Stimulated activated memory B cell treated with anti-CD40 and anti-IgM and Interleukin-4, amounts not matched to agents 10 μg/mL and 1 μg/mL and 100 μg/mL, for 72 hours (primary cell): Measurements from ENCODE around the gene CDC45.
"Not testable (repeated sequence)": the region's sequence is repeated elsewhere in the genome, so short reads cannot be mapped to it uniquely, and the experiment has no call there.

Source experiments
- ATAC-seq: fragments of 150-1000 bp; cut with Tn5 transposase; 2 replicates; pipeline ENCODE4 v1.10.0; 2021
- H3K27ac Mint-ChIP-seq: one replicate; pipeline ENCODE4 v1.8.0; 2022; ENCODE audit warnings: mild to moderate bottlenecking, mixed read lengths
- H3K27me3 Mint-ChIP-seq: one replicate; pipeline ENCODE4 v1.8.0; 2022; ENCODE audit warnings: mixed read lengths
- H3K36me3 Mint-ChIP-seq: one replicate; pipeline ENCODE4 v1.8.0; 2022; ENCODE audit warnings: mixed read lengths
- H3K4me1 Mint-ChIP-seq: one replicate; pipeline ENCODE4 v1.8.0; 2022; ENCODE audit warnings: mixed read lengths
- H3K4me3 Mint-ChIP-seq: one replicate; pipeline ENCODE4 v1.8.0; 2022; ENCODE audit warnings: mild to moderate bottlenecking, moderate library complexity, mixed read lengths
- H3K9me3 Mint-ChIP-seq: one replicate; pipeline ENCODE4 v1.8.0; 2022; ENCODE audit warnings: mixed read lengths

The CDC45 gene

DNA sequence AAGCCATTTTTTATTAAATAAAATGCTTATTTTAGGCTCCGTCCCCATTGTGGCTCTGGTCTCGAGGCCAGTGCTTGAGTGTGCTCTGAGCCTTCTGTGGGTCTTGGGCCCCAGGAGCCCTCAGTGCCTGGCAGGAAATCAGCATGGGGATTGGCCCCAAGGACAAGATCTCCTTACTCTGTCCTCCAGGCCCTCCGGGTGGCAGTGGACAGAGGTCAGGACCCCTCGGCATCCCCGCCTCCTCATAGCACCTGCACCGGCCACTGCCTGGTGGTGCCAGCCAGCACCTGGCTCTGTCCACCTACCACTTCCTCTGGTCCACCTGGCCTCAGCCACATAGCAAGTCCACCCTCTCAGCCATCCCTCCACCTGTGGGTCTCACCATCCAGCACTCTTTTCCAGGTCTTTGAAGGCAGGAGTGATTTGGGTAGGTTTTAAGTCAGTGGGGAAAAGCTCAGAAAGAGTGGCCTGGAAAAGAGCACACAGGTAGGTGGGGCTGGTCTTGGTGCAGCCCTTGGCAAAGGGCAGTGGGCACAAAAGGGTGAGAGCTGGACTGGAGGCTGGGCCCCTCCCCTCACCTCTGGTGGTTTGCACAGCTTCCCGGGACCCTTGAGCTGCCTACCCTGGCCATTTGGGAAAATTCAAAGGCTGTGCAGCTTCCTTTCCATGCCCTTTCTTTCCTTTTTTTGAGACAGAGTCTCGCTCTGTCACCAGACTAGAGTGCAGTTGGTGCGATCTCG lies 41.0 kb downstream of the CDC45 start:
- no peak overlapping the region for H3K27ac Mint-ChIP-seq
- no peak for ATAC-seq
- H3K36me3 Mint-ChIP-seq, result no peaks in the 10 kb centered on the region
- no peak overlapping the region for H3K4me3 Mint-ChIP-seq
- H3K9me3 Mint-ChIP-seq, result no peaks in the 10 kb centered on the region
- H3K4me1 Mint-ChIP-seq, result peaks cover 8% of the 10 kb centered on the region
- peaks cover 36% of the 10 kb centered on the region for H3K27me3 Mint-ChIP-seq

DNA sequence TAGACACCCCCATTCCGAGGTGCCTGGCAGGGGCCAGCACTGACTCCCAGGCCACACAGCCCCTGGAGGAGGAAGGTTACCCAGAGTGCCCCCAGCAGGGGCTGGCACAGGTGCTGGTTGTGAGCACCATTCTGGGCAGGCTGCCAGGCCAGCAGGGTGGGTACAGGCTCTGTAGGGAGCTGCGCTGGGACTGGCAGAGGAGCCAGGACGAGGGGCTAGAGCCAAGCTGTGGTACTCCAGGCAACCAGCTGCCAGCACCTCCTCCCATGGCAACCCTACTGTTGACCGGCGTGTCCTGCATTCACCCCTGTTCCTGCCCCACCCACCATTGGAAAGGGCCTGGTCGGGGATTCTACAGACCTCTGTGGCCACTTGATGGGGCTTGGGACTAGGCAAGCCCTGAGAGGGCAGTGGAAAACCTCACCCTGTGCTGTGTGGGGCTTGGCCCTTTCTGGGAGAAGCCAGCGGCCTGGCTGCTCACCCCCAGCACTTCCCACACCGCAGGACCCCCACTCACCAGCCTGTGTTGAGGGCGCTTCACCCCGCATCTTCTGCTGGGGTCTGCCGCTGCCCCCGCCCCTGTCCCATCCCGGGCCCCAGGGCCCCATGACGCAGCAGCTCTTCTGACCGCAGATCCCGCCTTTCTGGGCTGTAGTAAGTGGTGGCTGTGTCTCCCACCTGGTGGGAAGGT lies 42.6 kb downstream of the CDC45 start:
- H3K4me3 Mint-ChIP-seq, result peak overlapping the region; percentile 41
- peaks cover 52% of the 10 kb centered on the region for H3K27me3 Mint-ChIP-seq
- peaks cover 8% of the 10 kb centered on the region for H3K4me1 Mint-ChIP-seq
- no peak overlapping the region for H3K27ac Mint-ChIP-seq
- no peaks in the 10 kb centered on the region for H3K36me3 Mint-ChIP-seq
- no peaks in the 10 kb centered on the region for H3K9me3 Mint-ChIP-seq
- no peak for ATAC-seq

DNA sequence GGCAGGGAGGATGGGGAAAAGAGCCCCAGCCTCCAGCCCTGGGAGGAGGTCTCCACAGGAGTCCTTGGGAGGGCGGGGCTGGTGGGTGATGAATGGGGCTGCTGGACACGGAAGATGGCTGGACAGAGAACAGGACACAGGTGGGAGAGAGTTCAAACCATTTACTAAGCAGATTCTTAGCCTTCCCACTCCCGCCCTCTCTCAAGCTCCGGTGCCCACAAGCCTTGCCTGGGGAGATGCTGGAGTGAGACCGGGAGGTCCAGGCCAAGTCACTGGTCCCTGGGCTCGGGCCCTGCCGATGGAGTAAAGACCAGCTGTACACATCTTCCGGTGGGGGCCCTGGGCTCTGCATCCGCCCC lies 43.1 kb downstream of the CDC45 start:
- peaks cover 8% of the 10 kb centered on the region for H3K4me1 Mint-ChIP-seq
- H3K27ac Mint-ChIP-seq, result no peak overlapping the region
- peak overlapping the region; percentile 41 for H3K4me3 Mint-ChIP-seq
- H3K36me3 Mint-ChIP-seq, result no peaks in the 10 kb centered on the region
- no peaks in the 10 kb centered on the region for H3K9me3 Mint-ChIP-seq
- H3K27me3 Mint-ChIP-seq, result peaks cover 54% of the 10 kb centered on the region
- ATAC-seq, result no peak

DNA sequence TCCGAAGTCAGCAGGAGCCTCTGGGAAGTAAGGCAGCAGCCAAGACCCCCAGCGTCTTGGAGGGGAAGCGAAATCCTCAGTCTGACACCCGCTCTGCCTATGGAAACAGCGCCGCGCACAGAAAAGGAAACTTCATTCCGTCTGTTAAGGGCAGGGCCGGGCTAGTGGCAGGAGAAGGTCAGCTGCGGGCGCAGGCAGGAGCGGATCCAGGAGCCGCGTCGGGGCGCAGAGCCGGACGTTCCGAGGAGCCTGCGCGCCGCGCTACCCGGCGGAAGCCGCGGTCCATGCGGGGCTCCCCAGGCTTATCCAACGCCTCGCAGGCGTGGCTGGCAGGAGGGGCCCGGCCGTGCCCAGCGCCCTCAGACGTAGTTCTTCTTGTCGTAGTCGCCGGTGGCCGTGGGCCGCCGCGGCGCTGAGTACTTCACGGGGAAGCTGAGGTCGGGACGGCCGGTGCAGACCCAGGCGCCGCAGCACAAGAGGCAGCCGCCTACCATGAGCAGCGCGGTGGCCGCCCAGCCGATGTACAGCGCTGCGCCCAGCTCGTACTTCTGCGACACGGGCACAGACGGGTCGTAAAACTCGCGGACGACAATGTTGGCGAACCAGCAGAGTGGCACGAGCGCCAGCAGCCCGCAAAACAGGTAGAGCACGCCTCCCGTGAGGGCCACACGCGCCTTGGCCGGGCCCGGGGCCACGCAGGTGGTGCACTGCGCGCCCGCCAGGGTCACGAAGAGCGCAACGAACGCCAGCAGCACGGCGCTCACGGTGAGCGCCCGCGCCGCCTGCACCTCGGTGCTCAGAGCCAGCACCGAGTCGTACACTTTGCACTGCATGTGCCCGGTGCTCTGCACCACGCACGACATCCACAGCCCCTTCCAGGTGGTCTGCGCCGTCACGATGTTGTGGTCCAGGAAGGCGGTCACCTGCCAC lies 43.8 kb downstream of the CDC45 start:
- Mint-ChIP-seq H3K4me1 (peaks cover 8% of the 10 kb centered on the region), H3K27me3 (peaks cover 54% of the 10 kb centered on the region), H3K4me3 (no peak overlapping the region), H3K9me3 (no peaks in the 10 kb centered on the region), H3K36me3 (no peaks in the 10 kb centered on the region), H3K27ac (no peak overlapping the region)
- peak; percentile 24 for ATAC-seq

DNA sequence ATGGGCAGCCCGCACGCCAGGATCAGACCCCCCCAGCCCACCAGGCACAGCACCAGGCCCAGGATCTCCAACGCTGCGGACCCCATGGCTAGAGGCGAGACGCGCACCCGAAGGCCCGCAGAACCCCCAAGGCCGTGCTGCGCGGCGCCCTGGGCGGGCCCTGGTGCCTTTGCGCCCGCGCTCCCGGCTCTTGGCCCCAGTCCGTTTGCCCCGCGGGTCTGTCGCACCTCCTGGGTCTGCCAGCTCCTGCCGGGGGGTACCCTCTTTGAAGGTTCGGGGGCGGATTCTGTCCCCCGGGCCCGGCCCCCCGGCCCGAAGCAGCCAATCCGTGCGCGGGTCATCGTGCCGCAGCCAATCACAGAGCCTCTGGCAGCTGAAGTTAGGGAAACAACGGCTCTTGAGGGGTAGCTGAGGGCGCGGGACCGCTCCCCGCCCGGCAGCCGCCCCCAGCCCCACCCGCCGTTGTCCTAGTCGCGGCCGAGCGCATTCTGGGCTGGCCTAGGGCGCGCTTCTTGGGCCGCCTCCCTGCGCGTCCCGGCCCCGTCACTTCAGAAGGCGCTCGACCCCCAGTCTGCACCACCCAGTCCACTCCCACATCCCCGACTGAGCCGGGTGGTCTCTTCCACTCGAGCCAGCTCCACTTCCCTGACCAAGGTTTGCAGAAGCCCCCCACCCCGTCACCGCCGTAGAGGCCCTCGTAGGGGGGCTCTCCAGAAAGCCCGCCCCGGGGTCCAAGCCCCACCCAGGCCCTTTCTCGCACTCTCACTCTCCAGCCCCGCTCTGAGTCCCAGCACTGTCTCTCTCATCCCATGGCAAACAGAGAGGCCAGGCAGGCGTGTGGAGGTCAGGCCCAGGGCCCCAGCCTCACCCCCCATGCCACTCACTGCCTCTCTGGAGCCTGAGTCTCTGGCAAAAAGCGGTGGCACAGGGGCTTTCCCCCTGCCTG lies 44.7 kb downstream of the CDC45 start, which contains the start of gene CLDN5:
TSS of gene CLDN5 (minus strand) at position 241 of the 946 bp plus-strand sequence. CDS start at position 86, 155 bp downstream.
- Mint-ChIP-seq H3K27ac (no peak within 1 kb of the TSS), H3K36me3 (no peaks in the 10 kb centered on the region), H3K4me3 (peak within 1 kb of the TSS; percentile 40), H3K4me1 (peaks cover 8% of the 10 kb centered on the region), H3K27me3 (peaks cover 54% of the 10 kb centered on the region), H3K9me3 (no peaks in the 10 kb centered on the region)
- ATAC-seq, result no peak

DNA sequence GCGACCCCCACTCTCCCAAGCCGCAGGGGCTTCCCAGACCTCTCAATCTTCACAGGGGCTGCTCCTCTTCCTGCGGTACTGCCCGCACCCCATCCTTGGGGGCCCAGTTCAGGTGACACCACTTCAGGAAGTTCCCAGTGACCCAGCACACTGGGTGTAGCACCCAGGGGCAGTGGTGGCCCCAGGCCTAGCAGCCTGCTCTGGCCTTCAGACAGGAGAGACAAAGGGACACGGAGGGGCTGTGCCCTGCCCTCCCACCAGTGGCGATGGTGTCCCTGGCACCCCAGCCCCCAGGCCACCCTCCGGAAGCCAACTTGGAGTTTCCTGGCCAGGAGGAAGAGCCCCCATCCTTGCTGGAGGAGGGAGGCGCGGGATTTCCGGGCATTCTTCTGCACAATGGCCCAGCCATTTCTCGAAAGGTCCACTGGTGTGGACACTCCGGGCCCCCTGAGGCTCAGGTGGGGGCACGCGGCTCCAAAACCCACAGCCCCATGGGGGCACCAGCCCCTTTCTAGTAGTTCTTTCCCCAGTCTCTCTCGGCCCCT lies 45.5 kb downstream of the CDC45 start:
- peaks cover 54% of the 10 kb centered on the region for H3K27me3 Mint-ChIP-seq
- H3K4me1 Mint-ChIP-seq, result peaks cover 8% of the 10 kb centered on the region
- H3K9me3 Mint-ChIP-seq, result no peaks in the 10 kb centered on the region
- no peak overlapping the region for H3K27ac Mint-ChIP-seq
- no peak for ATAC-seq
- no peaks in the 10 kb centered on the region for H3K36me3 Mint-ChIP-seq
- peak overlapping the region; percentile 40 for H3K4me3 Mint-ChIP-seq

DNA sequence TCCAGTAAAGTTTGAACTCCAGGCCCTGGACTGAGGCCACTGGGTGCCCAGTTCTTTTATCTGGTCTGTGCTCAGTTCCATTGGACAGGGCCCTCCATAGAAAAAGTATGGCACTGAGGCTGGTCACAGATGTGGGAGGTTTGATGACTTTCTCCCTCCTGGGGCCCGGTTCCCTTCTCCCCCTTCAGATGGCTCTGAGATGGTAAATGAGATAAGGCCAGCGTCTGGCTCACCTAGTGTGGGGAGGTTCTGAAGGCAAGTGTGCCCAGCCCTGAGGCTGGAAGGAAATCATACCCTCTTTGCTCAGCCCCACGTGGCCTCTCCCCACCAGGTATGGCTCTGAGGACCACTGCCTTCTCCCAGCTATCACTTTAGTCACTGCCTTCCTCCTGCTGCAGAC lies 45.9 kb downstream of the CDC45 start:
- H3K9me3 Mint-ChIP-seq, result no peaks in the 10 kb centered on the region
- H3K27ac Mint-ChIP-seq, result no peak overlapping the region
- H3K4me3 Mint-ChIP-seq, result no peak overlapping the region
- H3K36me3 Mint-ChIP-seq, result no peaks in the 10 kb centered on the region
- H3K4me1 Mint-ChIP-seq, result peaks cover 8% of the 10 kb centered on the region
- no peak for ATAC-seq
- H3K27me3 Mint-ChIP-seq, result peaks cover 59% of the 10 kb centered on the region

DNA sequence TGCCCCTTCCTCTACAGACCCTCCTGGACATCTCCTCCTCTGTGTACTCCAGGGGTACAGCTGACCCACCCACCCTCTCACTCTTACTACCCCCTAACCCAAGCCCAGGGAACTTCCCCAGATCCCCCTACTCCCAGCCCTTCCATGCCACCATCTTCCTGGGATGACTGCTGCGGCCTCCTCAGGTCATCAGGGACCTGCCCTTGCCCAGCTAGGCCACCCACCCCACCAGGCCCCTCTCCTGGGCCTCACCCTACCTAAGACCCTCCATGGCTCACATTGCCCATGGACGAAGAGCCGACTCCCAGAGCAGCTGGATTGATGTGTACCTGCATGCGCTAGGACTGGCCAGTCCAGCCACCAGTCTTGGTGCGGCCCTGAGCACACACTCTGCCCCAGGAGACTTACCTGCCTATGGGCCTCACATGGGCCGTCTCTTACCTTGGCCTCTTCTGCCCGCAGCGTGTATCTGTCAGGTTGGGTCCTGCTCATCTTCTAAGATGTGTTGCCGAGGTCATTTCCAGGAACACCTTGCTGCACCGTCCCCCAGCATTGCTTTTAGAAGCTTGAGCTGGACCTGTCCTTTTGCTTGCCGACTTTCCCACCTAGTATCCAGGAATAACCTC lies 46.5 kb downstream of the CDC45 start:
- ATAC-seq, result no peak
- Mint-ChIP-seq H3K36me3 (no peaks in the 10 kb centered on the region), H3K27ac (no peak overlapping the region), H3K4me1 (peaks cover 8% of the 10 kb centered on the region), H3K27me3 (peaks cover 64% of the 10 kb centered on the region), H3K9me3 (no peaks in the 10 kb centered on the region), H3K4me3 (no peak overlapping the region)

DNA sequence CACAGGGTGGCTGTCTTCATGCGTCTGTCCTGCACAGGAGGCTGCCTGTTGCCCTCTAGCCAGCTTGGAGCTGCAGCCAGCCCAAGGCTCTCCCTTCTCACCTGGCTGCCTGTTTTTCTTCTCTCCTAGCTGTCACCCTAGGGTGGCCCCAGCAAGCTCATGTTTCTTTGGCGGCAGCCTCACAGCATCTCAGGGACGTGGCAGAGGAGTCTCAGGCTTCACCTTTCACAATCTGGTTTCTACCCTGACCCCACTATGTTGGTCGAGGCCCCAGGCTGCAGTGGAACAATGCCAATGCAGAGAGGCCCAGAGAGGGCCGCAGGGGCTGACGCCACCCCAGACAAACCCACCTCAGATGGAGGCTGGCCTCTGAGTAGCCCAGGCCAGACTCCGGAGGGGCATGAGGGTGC lies 47.0 kb downstream of the CDC45 start:
- ATAC-seq, result no peak
- Mint-ChIP-seq H3K27me3 (peaks cover 68% of the 10 kb centered on the region), H3K27ac (no peak overlapping the region), H3K36me3 (no peaks in the 10 kb centered on the region), H3K4me3 (no peak overlapping the region), H3K9me3 (no peaks in the 10 kb centered on the region), H3K4me1 (peaks cover 8% of the 10 kb centered on the region)

DNA sequence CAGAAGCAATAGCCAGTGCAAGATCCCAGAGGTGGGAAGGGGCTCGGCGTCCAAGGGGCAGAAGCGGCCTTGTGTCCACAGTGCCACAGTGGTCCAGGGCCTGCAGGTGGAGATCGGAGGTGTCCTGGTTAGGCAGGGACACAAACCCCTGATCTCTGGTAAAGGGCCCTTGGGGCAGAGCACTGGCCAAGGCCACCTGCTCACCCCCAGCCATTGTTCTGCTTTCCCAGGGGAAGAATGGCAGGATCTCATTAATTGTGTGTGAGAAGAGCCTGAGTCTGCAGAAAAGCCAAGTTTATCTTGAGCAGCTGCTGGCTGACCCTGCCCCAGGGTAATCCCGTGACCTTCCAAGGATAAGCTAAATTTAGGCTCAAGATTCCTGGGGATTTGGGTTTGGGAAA lies 47.6 kb downstream of the CDC45 start:
- no peak overlapping the region for H3K4me3 Mint-ChIP-seq
- peaks cover 8% of the 10 kb centered on the region for H3K4me1 Mint-ChIP-seq
- H3K27me3 Mint-ChIP-seq, result peaks cover 68% of the 10 kb centered on the region
- ATAC-seq, result no peak
- H3K36me3 Mint-ChIP-seq, result no peaks in the 10 kb centered on the region
- no peak overlapping the region for H3K27ac Mint-ChIP-seq
- no peaks in the 10 kb centered on the region for H3K9me3 Mint-ChIP-seq

DNA sequence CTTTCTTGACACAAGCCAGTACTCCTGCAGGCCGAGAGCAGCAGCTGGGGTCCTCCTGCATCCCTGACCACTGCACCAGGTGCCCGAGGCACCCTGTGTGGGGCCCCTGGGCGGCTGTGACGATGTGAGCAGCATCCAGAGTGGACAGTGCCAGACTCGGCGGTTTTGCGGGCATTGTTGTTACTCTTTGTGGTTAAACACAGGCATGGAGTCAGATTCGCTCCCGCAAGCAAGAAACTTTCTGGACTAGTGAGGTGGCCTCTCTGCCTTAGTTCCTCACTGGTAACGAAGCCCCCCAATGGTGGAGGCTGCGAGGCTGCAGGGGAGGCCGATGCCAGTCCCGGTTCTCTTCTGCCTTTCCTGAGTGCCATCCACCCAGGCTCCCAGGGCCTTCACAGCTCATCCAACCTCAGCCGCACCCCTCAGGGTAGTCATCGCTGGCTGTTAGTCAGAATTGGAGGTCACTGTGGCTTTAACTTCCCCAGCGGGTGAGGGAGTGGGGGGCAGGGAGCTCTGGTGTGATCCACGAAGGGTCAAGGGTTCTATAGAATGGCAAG lies 48.2 kb downstream of the CDC45 start:
- Mint-ChIP-seq H3K4me1 (peaks cover 8% of the 10 kb centered on the region), H3K27ac (no peak overlapping the region)

DNA sequence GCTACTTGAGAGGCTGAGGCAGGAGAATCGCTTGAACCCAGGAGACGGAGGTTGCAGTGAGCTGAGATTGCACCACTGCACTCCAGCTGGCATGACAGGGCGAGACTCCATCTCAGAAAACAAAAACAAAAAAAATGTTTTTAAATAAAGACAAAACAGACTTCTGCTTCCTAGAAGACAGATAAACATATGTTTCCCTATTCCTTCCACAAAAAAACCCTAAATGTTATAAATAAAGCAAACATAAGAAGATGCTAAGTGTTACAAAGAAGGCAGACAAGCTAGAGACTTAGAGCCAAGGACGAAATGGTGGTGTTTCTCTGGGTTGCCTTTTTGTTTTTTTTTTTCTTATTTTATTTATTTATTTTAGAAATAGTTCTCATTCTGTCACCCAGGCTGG lies 50.1 kb downstream of the CDC45 start:
- ATAC-seq, result no peak
- Mint-ChIP-seq H3K4me3 (no peak overlapping the region), H3K27ac (no peak overlapping the region), H3K36me3 (no peaks in the 10 kb centered on the region), H3K4me1 (peaks cover 3% of the 10 kb centered on the region), H3K9me3 (no peaks in the 10 kb centered on the region), H3K27me3 (peaks cover 64% of the 10 kb centered on the region)

More for the DNA sequence above, 48.2 kb downstream of the CDC45 start:
- no peaks in the 10 kb centered on the region for H3K9me3 Mint-ChIP-seq
- ATAC-seq, result no peak
- no peak overlapping the region for H3K4me3 Mint-ChIP-seq
- H3K27me3 Mint-ChIP-seq, result peaks cover 68% of the 10 kb centered on the region
- H3K36me3 Mint-ChIP-seq, result no peaks in the 10 kb centered on the region

DNA sequence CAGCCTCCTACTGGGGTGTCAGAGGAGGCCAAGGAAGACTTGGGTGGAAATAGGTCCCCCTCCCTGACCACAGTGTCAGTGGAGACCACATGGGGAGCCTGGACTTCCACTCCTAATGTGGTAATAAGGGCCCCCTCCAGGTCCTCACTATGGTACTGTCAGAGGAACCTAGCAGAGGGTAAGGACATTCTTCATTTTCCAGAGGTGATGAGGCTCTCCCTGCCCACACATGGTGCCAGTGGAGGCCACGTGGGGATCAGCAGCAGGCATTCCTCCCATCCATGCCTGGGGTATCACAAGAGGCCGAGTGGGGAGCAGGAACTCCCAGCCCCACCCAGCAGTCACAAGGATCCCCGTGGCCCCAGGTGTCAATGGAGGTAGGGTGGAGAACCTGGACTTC lies 51.0 kb downstream of the CDC45 start:
- Mint-ChIP-seq H3K4me1 (no peaks in the 10 kb centered on the region), H3K27me3 (peaks cover 55% of the 10 kb centered on the region), H3K36me3 (no peaks in the 10 kb centered on the region), H3K9me3 (no peaks in the 10 kb centered on the region), H3K27ac (no peak overlapping the region), H3K4me3 (no peak overlapping the region)
- ATAC-seq, result no peak

DNA sequence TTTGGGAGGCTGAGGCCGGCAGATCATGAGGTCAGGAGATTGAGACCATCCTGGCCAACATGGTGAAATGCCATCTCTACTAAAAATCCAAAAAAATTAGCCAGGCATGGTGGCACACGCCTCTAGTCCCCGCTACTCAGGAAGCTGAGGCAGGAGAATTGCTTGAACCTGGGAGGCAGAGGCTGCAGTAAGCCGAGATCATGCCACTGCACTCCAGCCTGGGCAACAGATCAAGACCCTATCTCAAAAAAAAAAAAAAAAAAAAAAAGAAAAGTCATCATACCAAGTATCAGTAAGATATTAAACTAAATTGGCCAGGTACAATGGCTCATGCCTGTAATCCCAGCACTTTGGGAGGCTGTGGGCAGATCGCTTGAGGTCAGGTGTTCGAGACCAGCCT lies 51.6 kb downstream of the CDC45 start:
- not testable (repeated sequence) for ATAC-seq, H3K4me3 Mint-ChIP-seq, H3K27ac Mint-ChIP-seq, H3K4me1 Mint-ChIP-seq, H3K9me3 Mint-ChIP-seq, H3K36me3 Mint-ChIP-seq
- peaks cover 49% of the 10 kb centered on the region for H3K27me3 Mint-ChIP-seq
